Activated T-helper 1 cell treated with Interleukin-2 at 50 U/mL for 16 hours (primary cell): Measurements from ENCODE around the gene M1AP.

ENCODE experiments used
- DNase-seq: peaks from one replicate; pipeline ENCODE4 v3.0.0-alpha.2; 2020; ENCODE audit warnings: low read depth

Gene M1AP

GRCh38 chr2:74597410-74597809 lies 50.7 kb downstream of the M1AP start:
- DNase-seq = no peak

DNA sequence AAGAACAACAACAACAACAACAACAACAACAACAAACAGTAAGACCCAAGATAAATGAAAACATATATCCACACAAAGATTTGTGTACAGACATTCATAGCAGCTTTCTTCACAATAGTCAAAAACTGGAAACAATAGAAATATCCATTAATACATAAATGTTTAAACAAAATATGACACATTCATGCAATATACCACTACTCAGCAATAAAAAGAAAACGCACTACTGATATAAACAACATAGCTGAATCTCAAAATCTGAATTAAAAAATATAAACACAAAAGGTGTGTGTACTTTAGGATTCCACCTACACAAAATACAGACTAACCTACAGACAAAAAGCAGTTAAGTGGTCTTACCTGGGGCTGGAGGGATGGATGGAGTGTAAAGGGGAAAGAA lies 51.5 kb downstream of the M1AP start:
- no peak for DNase-seq

- no peak for DNase-seq
Observed at GRCh38 chr2:74593826-74594772, 54.0 kb downstream of the M1AP start.

DNA sequence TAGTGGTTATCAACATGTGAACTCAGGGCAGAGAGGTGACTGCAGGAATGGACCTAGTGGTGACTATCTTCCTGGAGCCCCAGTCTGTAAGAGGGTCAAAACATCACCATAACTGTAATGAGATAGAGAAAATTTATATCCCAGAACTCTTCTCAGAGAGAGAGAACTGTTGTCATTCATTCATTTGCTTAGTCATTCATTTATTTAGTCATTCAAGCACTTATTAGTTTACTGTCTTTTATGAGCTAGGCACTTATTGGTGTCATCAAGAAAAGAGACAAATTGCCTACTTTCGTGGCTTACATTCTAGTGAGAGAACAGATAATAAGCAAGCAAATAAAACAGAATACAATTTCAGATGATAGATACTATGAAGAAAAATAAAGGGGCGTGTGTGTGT lies 59.5 kb downstream of the M1AP start:
- no peak for DNase-seq

DNA sequence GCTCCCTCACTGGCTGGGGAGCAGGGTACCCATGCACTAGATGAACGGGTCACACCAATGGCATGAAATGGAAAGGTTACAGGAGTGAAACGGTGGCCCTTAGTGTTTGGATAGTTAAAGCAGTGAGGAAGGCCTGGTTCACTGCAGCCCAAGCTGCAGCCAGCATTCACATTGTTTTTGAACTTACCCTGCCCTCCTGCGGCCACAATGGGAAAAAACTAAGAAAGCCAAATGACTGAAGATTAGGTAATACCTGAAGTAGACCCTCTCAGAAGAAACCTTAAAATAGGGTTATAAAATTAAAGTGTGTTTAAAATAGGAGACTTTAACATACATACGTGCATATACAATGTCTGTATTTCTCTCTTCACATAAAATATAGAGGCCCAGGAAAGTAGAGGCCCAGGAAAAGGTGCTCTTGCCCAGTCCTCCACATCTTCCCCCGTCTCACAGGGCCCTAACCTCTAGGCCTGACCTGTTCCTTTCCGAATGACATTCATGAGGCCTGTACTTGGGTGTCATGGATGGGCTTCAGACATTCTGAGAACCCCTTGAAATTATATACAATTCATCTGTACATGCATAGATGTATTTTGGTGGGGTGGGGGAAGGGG lies 60.4 kb downstream of the M1AP start:
- peak; percentile 27 for DNase-seq

GRCh38 chr2:74585406-74586185 lies 62.5 kb downstream of the M1AP start:
- no peak for DNase-seq

GRCh38 chr2:74584088-74584645 lies 64.0 kb downstream of the M1AP start:
- no peak for DNase-seq

DNA sequence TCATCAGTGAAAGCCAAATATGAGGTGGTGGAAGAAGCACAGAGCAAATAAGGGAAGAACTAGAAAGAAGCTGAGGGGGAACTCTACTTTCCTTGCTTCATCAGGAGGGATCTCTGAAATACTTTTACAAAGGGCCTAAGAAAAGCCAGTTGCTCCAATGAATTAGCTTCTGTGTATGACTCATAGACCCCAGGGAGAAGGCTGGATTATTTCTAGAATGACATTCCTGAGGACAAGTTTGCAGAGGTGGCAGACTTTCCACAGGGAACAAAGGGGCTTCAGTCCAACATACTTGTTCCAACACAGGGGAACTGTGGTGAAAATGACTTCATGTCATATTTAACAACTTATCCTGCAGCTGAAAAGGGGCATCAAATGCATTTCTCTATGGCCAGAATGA lies 64.6 kb downstream of the M1AP start:
- no peak for DNase-seq

DNA sequence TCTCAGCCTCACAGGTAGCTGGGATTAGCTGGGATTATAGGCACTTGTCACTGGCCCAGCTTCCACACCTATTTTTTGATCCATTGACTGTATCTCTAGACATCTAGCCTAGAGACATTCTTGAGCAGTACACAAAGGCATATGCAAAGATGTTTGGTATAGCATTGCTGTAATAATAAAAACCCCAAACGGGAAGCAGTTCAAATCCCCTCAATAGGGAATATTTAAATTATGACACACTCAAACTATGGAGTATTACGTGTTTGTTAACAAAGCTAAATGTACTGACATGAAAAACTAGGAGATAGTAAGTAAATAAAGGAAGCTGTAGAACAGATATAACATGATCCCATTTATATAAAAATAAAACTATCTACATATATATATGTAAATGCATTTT lies 65.9 kb downstream of the M1AP start:
- DNase-seq = no peak

GRCh38 chr2:74581463-74581862 lies 66.7 kb downstream of the M1AP start:
- no peak for DNase-seq

- DNase-seq = no peak
Observed at GRCh38 chr2:74578408-74578807, 69.7 kb downstream of the M1AP start.

GRCh38 chr2:74577448-74577847 lies 70.7 kb downstream of the M1AP start:
- DNase-seq = no peak

DNA sequence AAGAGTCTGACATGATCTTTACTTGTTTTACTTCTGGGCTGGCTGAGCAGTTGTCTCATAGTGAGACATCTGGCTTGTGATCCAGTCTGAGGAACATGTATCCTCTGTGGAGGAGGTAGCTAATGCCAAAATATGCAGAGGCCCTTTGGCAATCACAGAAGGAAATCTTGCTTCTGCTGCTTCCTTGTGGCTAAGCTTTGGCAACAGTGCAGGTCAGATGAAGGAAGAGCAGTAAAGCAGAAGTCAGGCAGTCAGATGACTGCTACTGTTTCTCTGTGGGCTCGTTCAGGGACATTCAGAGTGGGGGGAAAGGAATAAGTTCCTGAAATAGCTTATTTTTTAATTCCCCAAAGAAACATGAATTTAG lies 71.3 kb downstream of the M1AP start:
- DNase-seq = no peak

DNA sequence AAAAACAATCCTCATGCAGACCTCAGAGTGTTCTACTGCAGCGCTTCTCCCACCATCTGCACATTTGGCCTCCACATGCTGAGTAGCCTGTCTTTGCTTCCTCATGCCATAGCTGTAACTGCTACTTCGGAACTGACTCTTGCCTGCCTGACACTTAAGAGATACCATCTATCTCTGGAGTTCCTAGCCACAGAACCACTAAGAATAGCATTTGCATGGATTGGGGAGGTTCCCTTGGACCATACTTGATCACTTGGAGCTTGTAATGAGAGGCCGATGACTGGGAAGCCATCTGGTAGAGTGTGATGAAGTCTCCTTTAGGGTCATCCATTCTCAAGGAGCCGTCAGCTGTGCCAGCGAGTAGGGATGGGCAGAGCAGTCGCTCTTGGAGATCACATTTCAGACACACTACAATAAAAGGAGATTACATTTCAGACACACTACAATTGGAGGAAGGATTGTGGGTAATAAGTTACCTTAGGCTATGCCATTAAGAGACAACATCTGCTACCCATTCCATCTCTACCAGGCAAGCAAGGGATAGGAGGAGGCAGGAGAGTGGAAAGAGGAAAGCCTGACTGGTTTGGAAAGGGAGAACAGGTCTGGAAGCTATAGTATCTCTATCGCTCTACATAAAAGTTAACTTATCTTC lies 71.8 kb downstream of the M1AP start:
- DNase-seq = no peak

- no peak for DNase-seq
Observed at GRCh38 chr2:74575320-74575719, 72.8 kb downstream of the M1AP start.

DNA sequence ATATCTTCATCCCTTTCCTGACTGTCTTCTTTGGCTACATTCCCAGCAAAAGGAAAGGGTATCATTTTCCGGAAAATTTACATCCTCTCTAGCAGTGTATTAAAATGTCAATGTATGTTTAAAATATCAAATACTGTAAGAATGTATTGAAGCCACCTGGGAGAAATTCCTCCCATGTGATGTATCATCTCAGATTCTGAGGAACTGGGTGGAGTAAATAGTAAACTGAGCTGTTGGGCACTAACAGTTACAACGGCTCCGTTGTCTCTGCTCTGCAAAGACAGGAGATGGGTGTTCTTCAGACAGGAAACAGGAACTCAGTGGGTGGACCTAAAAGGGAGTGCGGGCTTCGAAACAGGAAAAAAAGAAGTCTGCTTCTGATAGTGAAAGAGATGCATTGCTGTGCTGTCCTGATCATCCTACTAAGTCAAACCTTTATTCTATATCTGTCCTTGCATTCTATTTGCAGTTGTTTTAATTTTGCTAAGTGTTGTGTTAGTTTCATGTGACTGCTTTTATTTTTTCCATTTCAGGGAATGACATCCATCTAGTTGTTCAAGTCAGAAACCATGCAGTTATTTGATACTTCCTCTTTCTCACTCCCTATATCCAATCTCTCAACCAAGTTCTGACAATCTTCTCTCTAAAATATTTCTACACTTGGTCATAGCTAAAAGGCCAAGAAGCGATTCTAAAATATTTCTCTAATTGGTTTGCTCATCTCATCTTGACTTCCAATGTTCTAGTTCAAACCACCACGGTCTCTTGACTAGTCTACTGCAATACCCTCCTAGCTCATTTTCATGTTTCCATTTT lies 74.2 kb downstream of the M1AP start:
- DNase-seq = no peak

DNA sequence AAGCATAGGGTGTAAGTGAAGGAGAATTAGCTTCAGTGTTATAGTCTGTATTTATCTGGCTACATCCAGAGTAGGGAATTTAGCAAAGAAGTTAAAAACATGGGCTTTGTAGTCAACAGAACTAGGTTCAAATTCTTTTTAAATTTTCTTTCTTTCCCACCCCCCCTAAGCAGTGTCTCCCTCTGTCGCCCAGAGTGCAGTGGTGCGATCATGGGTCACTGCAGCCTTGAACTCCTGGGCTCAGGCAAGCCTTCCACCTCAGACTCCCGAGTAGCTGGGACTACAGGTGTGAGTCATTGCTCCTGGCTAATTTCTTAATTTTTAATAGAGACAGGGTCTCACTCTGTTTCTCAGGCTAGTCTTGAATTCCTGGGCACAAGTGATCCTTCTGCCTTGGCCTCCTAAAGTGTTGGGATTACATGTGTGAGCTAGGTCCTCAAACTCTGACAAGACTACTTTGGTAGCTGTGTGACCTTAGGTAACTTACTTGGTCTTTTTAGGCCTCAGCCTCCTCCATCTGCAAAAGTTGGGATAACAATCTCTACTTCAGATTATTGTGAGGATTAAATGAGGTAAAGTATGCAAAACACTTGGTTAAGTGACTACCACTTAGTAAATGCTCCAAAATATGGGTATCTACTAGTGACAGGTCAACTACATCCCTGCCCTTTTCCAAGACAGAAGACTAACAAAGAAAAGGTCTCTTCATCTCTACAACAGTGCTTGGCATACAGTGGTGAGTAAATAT lies 75.8 kb downstream of the M1AP start:
- no peak for DNase-seq

- no peak for DNase-seq
Observed at GRCh38 chr2:74571058-74571457, 77.1 kb downstream of the M1AP start.

GRCh38 chr2:74569686-74570085 lies 78.4 kb downstream of the M1AP start:
- DNase-seq = no peak

GRCh38 chr2:74567881-74568280 lies 80.2 kb downstream of the M1AP start:
- DNase-seq = no peak

DNA sequence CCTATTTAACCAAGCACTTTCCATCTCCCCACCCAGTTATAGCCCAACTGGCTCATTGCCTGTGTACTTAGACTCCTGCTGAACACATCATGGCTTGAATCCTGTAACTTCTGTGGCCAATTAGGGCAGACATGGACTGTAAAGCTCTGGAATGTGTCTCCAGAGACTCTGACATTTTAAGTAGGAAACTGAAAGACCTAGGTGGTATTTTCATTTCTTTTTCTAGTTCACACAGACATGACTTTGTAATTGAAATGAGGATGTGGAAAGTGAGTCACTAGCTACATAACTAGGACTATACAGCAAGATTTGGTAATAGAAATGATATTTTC lies 81.4 kb downstream of the M1AP start:
- DNase-seq = no peak
